GM12878 (cell line): ENCODE data around the gene STRA6. TPM values are rescaled to one million over a fixed set of nuclear protein-coding genes. Genes with fewer than 3 reads are reported as not detected.

Experiments
- ATAC-seq: fragments of 200-7000 bp; cut with Tn5 transposase; 3 replicates; pipeline ENCODE4 v1.9.1; 2020; ENCODE audit warnings: mild to moderate bottlenecking, moderate library complexity
- BruUV-seq: library from RNA; stranded (reverse); fragments of 400-500 nt; replicated peaks from 2 replicates; lab custom pipeline; 2021; lab: Mats Ljungman, UMichigan
- CTCF ChIA-PET: fragments of 300-600 bp; sonication (Branson Sonifier 250); formaldehyde crosslinking; extraction: SDS; loops from one replicate; lab custom pipeline; 2021; ENCODE audit warnings: inconsistent platforms; lab: Yijun Ruan, JAX
- POLR2A ChIA-PET: fragments of 350-600 bp; formaldehyde crosslinking; extraction: SDS; loops from one replicate; lab custom pipeline; 2021; ENCODE audit warnings: inconsistent platforms; lab: Charles Lee
- RAD21 ChIA-PET: fragments of 300-600 bp; sonication (Branson Sonifier 250); formaldehyde crosslinking; loops from one replicate; lab custom pipeline; 2023; ENCODE audit warnings: antibody characterized with exemption; ENCODE audit not compliant: unreplicated experiment; lab: Charles Lee
- SMC1A ChIA-PET: fragments of 300-600 bp; sonication (Branson Sonifier 250); formaldehyde crosslinking; loops from one replicate; lab custom pipeline; 2023; ENCODE audit not compliant: unreplicated experiment, uncharacterized antibody; lab: Charles Lee
- DNase-seq: peaks from one replicate; pipeline ENCODE4 v3.0.0-alpha.2; 2011; ENCODE audit warnings: low read depth, low spot score
- FAIRE-seq: peaks from 3 replicates; lab custom pipeline; 2011; peaks lifted over from hg19 to GRCh38; lab: Jason Lieb, UNC
- H2AFZ ChIP-seq: 2 replicates; pipeline ENCODE4 v1.6.0; 2011; ENCODE audit warnings: low read depth, low read length, control low read depth; ENCODE audit not compliant: control insufficient read depth
- H3K27ac ChIP-seq: 2 replicates; pipeline ENCODE4 v1.5.1; 2011; ENCODE audit warnings: control low read depth; ENCODE audit not compliant: control insufficient read depth, insufficient read depth
- H3K27me3 ChIP-seq, 2 experiments: replicated peaks in 1 of 2; 2 replicates each; pipeline versions ENCODE4 v1.6.0 to v1.6.1; 2011; ENCODE audit warnings: low read length in 1 of 2; ENCODE audit not compliant: control insufficient read depth in 2 of 2, insufficient read depth in 2 of 2
- H3K36me3 ChIP-seq, 2 experiments: 2 replicates each; pipeline ENCODE4 v1.5.1; 2011; ENCODE audit warnings: low read length in 1 of 2; ENCODE audit not compliant: control insufficient read depth in 2 of 2, insufficient read depth in 2 of 2
- H3K4me1 ChIP-seq: 2 replicates; pipeline ENCODE4 v1.6.1; 2011; ENCODE audit warnings: mild to moderate bottlenecking, low read length, moderate library complexity, mixed read lengths; ENCODE audit not compliant: control insufficient read depth, insufficient read depth
- H3K4me2 ChIP-seq: 2 replicates; pipeline ENCODE4 v1.6.0; 2011; ENCODE audit warnings: control low read depth; ENCODE audit not compliant: control insufficient read depth, insufficient read depth
- H3K4me3 ChIP-seq: fragments of 200-600 bp; sonication (generic); 2 replicates; pipeline ENCODE4 v1.5.1; 2016
- H3K79me2 ChIP-seq: 2 replicates; pipeline ENCODE4 v1.6.0; 2011; ENCODE audit warnings: low read length; ENCODE audit not compliant: control insufficient read depth, insufficient read depth
- H3K9ac ChIP-seq: 2 replicates; pipeline ENCODE4 v1.8.0; 2011; ENCODE audit warnings: low read length, control low read depth, mixed read lengths; ENCODE audit not compliant: control insufficient read depth, insufficient read depth
- H3K9me3 ChIP-seq: replicated peaks from 3 replicates; pipeline ENCODE4 v1.5.1; 2011; ENCODE audit warnings: mild to moderate bottlenecking, low read length; ENCODE audit not compliant: control insufficient read depth, insufficient read depth
- H4K20me1 ChIP-seq: 2 replicates; pipeline ENCODE4 v1.6.0; 2011; ENCODE audit not compliant: control insufficient read depth, insufficient read depth
- IKZF1 ChIP-seq: fragments of 450-650 bp; conservative IDR thresholded peaks from 2 replicates; pipeline ENCODE4 v1.6.1; 2017; ENCODE audit warnings: antibody characterized with exemption, mild to moderate bottlenecking
- REST ChIP-seq: IDR thresholded peaks from 2 replicates; pipeline ENCODE4 v1.6.1; 2012; ENCODE audit warnings: mild to moderate bottlenecking, low read depth, low read length
- SMAD5 ChIP-seq: IDR thresholded peaks from 2 replicates; pipeline ENCODE4 v1.6.1; 2016; ENCODE audit warnings: antibody characterized with exemption, low read depth
- SREBF2 ChIP-seq: IDR thresholded peaks from 2 replicates; pipeline ENCODE4 v1.6.1; 2012; ENCODE audit warnings: mild to moderate bottlenecking, low read length
- WGBS: methylation state at CpG from one replicate; pipeline ENCODE4 v1.1.6; 2016; ENCODE audit warnings: low lambda C conversion rate; ENCODE audit not compliant: insufficient replicate concordance, insufficient coverage; ENCODE audit errors: missing lambda C conversion rate; 5-methylcytosine and 5-hydroxymethylcytosine counted together
- in situ Hi-C: fragments of 300-500 bp; cut with MboI; formaldehyde crosslinking; loops from 9 replicates; pipeline ENCODE4 v1.14.3; 2018; ENCODE audit warnings: mixed read lengths
- intact Hi-C: fragments of 100-400 bp; cut with micrococcal nuclease; formaldehyde crosslinking; loops from one replicate; pipeline ENCODE4 v1.14.2; 2022; ENCODE audit not compliant: unreplicated experiment
- polyA plus RNA-seq, 11 experiments: library from polyadenylated mRNA; depleted of rRNA in 4 of 11; unstranded in 6 of 11; stranded (reverse) in 5 of 11; fragments of >200 nt; fragmentation: Nextera tagmentation in 4 of 11; fragmentation: Illumina TruSeq in 1 of 11; extraction: Ambion mirVana in 4 of 11; extraction: Trizol in 1 of 11; gene quantifications; 1 replicate in 1 of 11; 2 replicates in 10 of 11; pipeline versions ENCODE4 v1.2.1 to v1.2.3, GENCODE V29; 2011 to 2016; ENCODE audit warnings: inconsistent platforms in 2 of 11, missing spikeins in 2 of 11, low read depth in 1 of 11
- total RNA-seq, 4 experiments: library from RNA; depleted of rRNA in 3 of 4; stranded (reverse); fragments of >200 nt in 3 of 4; fragmentation: Illumina TruSeq in 1 of 4; extraction: Trizol in 1 of 4; gene quantifications; 2 replicates each; pipeline versions ENCODE4 v1.2.1 to v1.2.3, GENCODE V29; 2013 to 2021

Gene STRA6
- total and polyA plus RNA-seq, 10 of the 15 experiments (the other 5 are each of a cell fraction or from before 2014, with no cell fraction given), result 0.31 to 10.8 (median 5.8) TPM

GRCh38 chr15:74147051-74147450 is 55.5 kb downstream of the STRA6 start (continued):
- TF ChIP-seq SMAD5 (no peak), IKZF1 (no peak)

DNA sequence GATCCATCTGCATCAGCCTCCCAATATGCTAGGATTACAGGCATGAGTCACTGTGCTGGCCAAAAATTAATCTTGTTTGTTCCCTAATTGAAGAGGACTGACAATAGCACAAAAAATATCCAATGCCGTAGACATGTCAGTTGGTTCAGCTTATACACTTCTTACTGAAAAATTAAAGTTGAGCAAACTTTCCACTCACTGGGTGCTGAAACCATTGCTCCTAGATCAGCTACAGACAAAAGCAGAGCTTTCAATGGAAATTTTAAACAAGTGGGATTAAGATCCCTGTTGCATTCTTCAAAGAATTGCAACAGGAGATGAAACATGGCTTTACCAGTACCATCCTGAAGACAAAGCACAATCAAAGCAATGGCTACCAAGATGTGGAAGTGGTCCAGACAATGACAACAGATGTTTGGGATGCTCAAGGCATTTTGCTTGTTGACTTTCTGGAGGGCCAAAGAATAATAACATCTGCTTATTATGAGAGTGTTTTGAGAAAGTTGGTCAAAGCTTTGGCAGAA is 56.2 kb downstream of the STRA6 start:
- no peaks in the 10 kb centered on the region for H4K20me1 ChIP-seq
- SMC1A ChIA-PET, result no interaction called here

More for the DNA sequence above, 56.2 kb downstream of the STRA6 start:
- Histone ChIP-seq H3K36me3 (no peaks in the 10 kb centered on the region), H3K79me2 (no peaks in the 10 kb centered on the region), H3K4me2 (no peak overlapping the region), H3K9me3 (no peaks in the 10 kb centered on the region; the same call in 2 of the 3 replicates), H3K9ac (no peak overlapping the region), H2AFZ (no peak overlapping the region), H3K27ac (no peak overlapping the region), H3K4me1 (no peaks in the 10 kb centered on the region), H3K4me3 (no peak overlapping the region), H3K27me3 (no peaks in the 10 kb centered on the region)
- TF ChIP-seq SREBF2, result no peak
- peak; percentile 22; the same call in 1 of the 2 replicates for TF ChIP-seq REST
- WGBS, result 100% methylated on average over 1 of the region's 1 CpG
- RAD21 ChIA-PET, result interaction anchor here (0.7 kb wide), 1 partner anchor 74 kb away, joined by 3 read pairs; no protein-coding TSS in a partner anchor
- POLR2A ChIA-PET, result no interaction called here
- CTCF ChIA-PET, result interaction anchor here (1.2 kb wide), 1 partner anchor 305 kb away, joined by 3 read pairs; no protein-coding TSS in a partner anchor
- in situ Hi-C loops, result no loop called here
- FAIRE-seq, result no peak
- ATAC-seq, result no peak
- no peak for DNase-seq
- no TSS peak for BruUV-seq
- intact Hi-C loops, result no loop called here
